ENCODE data around the gene AOPEP.
"Not testable (repeated sequence)": the region's sequence is repeated elsewhere in the genome, so short reads cannot be mapped to it uniquely, and the experiment has no call there.

Gene AOPEP

GRCh38 chr9:94870793-94871558 lies 144.5 kb downstream of the AOPEP start:
- FAIRE-seq, result peak; percentile 16
- DNase-seq (ENCODE audit: insufficient read length, low spot score), result no peak

GRCh38 chr9:94872083-94872833 lies 145.8 kb downstream of the AOPEP start:
- no peak for FAIRE-seq
- no peak for DNase-seq (ENCODE audit: insufficient read length, low spot score)

More at GRCh38 chr9:94870793-94871558, 144.5 kb downstream of the AOPEP start:
- TF ChIP-seq POLR2AphosphoS5 (IDR thresholded peaks at IDR 0.05; ENCODE audit: low read depth, low read length) (no peak), PAX5 (IDR thresholded peaks at IDR 0.05; ENCODE audit: insufficient read depth, low read length, severe bottlenecking) (no peak), POU2F2 (IDR thresholded peaks at IDR 0.05; ENCODE audit: low read depth, low read length) (no peak), SPI1 (IDR thresholded peaks at IDR 0.05; ENCODE audit: low read depth, low read length) (no peak; the same call in 1 of the 2 replicates), POLR2A (IDR thresholded peaks at IDR 0.05; ENCODE audit: low read depth, low read length) (no peak), TAF1 (IDR thresholded peaks at IDR 0.05; ENCODE audit: low read depth, low read length) (no peak)

GRCh38 chr9:94872891-94873511 lies 146.5 kb downstream of the AOPEP start:
- FAIRE-seq (no peak), DNase-seq (ENCODE audit: insufficient read length, low spot score) (no peak)

More at GRCh38 chr9:94872083-94872833, 145.8 kb downstream of the AOPEP start:
- TF ChIP-seq POLR2A (IDR thresholded peaks at IDR 0.05; ENCODE audit: low read depth, low read length), result no peak
- no peak for TF ChIP-seq POLR2AphosphoS5 (IDR thresholded peaks at IDR 0.05; ENCODE audit: low read depth, low read length)
- TF ChIP-seq POU2F2 (IDR thresholded peaks at IDR 0.05; ENCODE audit: low read depth, low read length), result no peak
- no peak for TF ChIP-seq TAF1 (IDR thresholded peaks at IDR 0.05; ENCODE audit: low read depth, low read length)
- TF ChIP-seq PAX5 (IDR thresholded peaks at IDR 0.05; ENCODE audit: insufficient read depth, low read length, severe bottlenecking), result no peak
- no peak for TF ChIP-seq SPI1 (IDR thresholded peaks at IDR 0.05; ENCODE audit: low read depth, low read length)

GRCh38 chr9:94874316-94874715 lies 147.8 kb downstream of the AOPEP start:
- TF ChIP-seq POU2F2 (IDR thresholded peaks at IDR 0.05; ENCODE audit: low read depth, low read length) (no peak), TAF1 (IDR thresholded peaks at IDR 0.05; ENCODE audit: low read depth, low read length) (no peak)
- no peak for FAIRE-seq

More at GRCh38 chr9:94872891-94873511, 146.5 kb downstream of the AOPEP start:
- TF ChIP-seq POLR2A (IDR thresholded peaks at IDR 0.05; ENCODE audit: low read depth, low read length) (no peak), POU2F2 (IDR thresholded peaks at IDR 0.05; ENCODE audit: low read depth, low read length) (no peak)

GRCh38 chr9:94875300-94876020 lies 149.0 kb downstream of the AOPEP start:
- DNase-seq (ENCODE audit: insufficient read length, low spot score) (peak; percentile 22), FAIRE-seq (peak; percentile 58)
- TF ChIP-seq TAF1 (IDR thresholded peaks at IDR 0.05; ENCODE audit: low read depth, low read length), result no peak
- 0 out of 2 replicates have a peak, but pooled peaks have one; percentile 33 for TF ChIP-seq POU2F2 (IDR thresholded peaks at IDR 0.05; ENCODE audit: low read depth, low read length)
- TF ChIP-seq POLR2A (IDR thresholded peaks at IDR 0.05; ENCODE audit: low read depth, low read length), result peak; percentile 45; the same call in 1 of the 2 replicates

More at GRCh38 chr9:94874316-94874715, 147.8 kb downstream of the AOPEP start:
- no peak for DNase-seq (ENCODE audit: insufficient read length, low spot score)

- peak; percentile 52 for FAIRE-seq
- DNase-seq (ENCODE audit: insufficient read length, low spot score), result not testable (repeated sequence)
Measured at GRCh38 chr9:94878804-94879203, 152.3 kb downstream of the AOPEP start.

GRCh38 chr9:94879230-94879629 lies 152.7 kb downstream of the AOPEP start:
- DNase-seq (ENCODE audit: insufficient read length, low spot score) (no peak), FAIRE-seq (no peak)
- TF ChIP-seq POLR2A (IDR thresholded peaks at IDR 0.05; ENCODE audit: low read depth, low read length) (no peak), POU2F2 (IDR thresholded peaks at IDR 0.05; ENCODE audit: low read depth, low read length) (no peak), POLR2AphosphoS5 (IDR thresholded peaks at IDR 0.05; ENCODE audit: low read depth, low read length) (no peak), SPI1 (IDR thresholded peaks at IDR 0.05; ENCODE audit: low read depth, low read length) (no peak), PAX5 (IDR thresholded peaks at IDR 0.05; ENCODE audit: insufficient read depth, low read length, severe bottlenecking) (no peak), TAF1 (IDR thresholded peaks at IDR 0.05; ENCODE audit: low read depth, low read length) (no peak)

- no peak for FAIRE-seq
- no peak for DNase-seq (ENCODE audit: insufficient read length, low spot score)
- TF ChIP-seq SPI1 (IDR thresholded peaks at IDR 0.05; ENCODE audit: low read depth, low read length), result no peak
- no peak for TF ChIP-seq POLR2AphosphoS5 (IDR thresholded peaks at IDR 0.05; ENCODE audit: low read depth, low read length)
- no peak for TF ChIP-seq POLR2A (IDR thresholded peaks at IDR 0.05; ENCODE audit: low read depth, low read length)
- TF ChIP-seq TAF1 (IDR thresholded peaks at IDR 0.05; ENCODE audit: low read depth, low read length), result no peak
- TF ChIP-seq PAX5 (IDR thresholded peaks at IDR 0.05; ENCODE audit: insufficient read depth, low read length, severe bottlenecking), result no peak
- no peak for TF ChIP-seq POU2F2 (IDR thresholded peaks at IDR 0.05; ENCODE audit: low read depth, low read length)
Measured at GRCh38 chr9:94881023-94881422, 154.5 kb downstream of the AOPEP start.

- no peak for TF ChIP-seq POU2F2 (IDR thresholded peaks at IDR 0.05; ENCODE audit: low read depth, low read length)
- TF ChIP-seq POLR2AphosphoS5 (IDR thresholded peaks at IDR 0.05; ENCODE audit: low read depth, low read length), result no peak
- no peak for TF ChIP-seq POLR2A (IDR thresholded peaks at IDR 0.05; ENCODE audit: low read depth, low read length)
- TF ChIP-seq TAF1 (IDR thresholded peaks at IDR 0.05; ENCODE audit: low read depth, low read length), result no peak
- TF ChIP-seq SPI1 (IDR thresholded peaks at IDR 0.05; ENCODE audit: low read depth, low read length), result no peak
- TF ChIP-seq PAX5 (IDR thresholded peaks at IDR 0.05; ENCODE audit: insufficient read depth, low read length, severe bottlenecking), result no peak
- DNase-seq (ENCODE audit: insufficient read length, low spot score), result no peak
- FAIRE-seq, result no peak
Measured at GRCh38 chr9:94881454-94881853, 155.0 kb downstream of the AOPEP start.

Data from GM12891 (cell line).